Retinal pigment epithelial cell (primary cell): ENCODE results near the gene TTC23L.

Experiments used
- DNase-seq: peaks from one replicate; pipeline ENCODE4 v3.0.0-alpha.2; 2010; ENCODE audit warnings: low read depth
- H3K4me3 ChIP-seq: 2 replicates; pipeline ENCODE4 v1.5.1; 2011; ENCODE audit warnings: mild to moderate bottlenecking, low read length, control low read depth, moderate library complexity
- TF ChIP-seq, protein P1 (sequence below): conservative IDR thresholded peaks from 2 replicates; pipeline ENCODE4 v1.5.1; 2011; ENCODE audit warnings: low read depth, low read length, control low read depth, inconsistent platforms

The TTC23L gene

DNA sequence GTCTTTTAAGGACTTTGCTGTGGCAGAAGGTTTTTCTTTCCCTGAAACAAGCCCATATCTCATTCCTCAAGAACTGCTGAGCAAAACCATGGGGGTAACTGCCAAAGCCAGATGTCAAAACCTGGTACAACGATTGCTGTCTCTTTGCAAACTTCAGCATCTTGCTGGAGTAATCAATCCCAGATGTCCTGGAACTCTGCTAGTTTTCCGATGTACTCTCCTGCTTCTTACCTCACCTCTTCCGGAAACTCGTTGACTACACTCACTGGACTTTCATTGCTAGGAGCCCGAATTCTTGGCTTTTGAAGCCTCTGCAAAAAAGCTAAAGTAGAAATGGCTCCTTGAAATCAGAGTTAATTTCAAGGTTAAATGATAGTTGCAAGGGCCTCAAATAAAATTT lies 53.0 kb downstream of the TTC23L start:
- DNase-seq, result no peak
- TF ChIP-seq, protein P1, sequence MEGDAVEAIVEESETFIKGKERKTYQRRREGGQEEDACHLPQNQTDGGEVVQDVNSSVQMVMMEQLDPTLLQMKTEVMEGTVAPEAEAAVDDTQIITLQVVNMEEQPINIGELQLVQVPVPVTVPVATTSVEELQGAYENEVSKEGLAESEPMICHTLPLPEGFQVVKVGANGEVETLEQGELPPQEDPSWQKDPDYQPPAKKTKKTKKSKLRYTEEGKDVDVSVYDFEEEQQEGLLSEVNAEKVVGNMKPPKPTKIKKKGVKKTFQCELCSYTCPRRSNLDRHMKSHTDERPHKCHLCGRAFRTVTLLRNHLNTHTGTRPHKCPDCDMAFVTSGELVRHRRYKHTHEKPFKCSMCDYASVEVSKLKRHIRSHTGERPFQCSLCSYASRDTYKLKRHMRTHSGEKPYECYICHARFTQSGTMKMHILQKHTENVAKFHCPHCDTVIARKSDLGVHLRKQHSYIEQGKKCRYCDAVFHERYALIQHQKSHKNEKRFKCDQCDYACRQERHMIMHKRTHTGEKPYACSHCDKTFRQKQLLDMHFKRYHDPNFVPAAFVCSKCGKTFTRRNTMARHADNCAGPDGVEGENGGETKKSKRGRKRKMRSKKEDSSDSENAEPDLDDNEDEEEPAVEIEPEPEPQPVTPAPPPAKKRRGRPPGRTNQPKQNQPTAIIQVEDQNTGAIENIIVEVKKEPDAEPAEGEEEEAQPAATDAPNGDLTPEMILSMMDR, result no peak
- H3K4me3 ChIP-seq, result no peak overlapping the region

DNA sequence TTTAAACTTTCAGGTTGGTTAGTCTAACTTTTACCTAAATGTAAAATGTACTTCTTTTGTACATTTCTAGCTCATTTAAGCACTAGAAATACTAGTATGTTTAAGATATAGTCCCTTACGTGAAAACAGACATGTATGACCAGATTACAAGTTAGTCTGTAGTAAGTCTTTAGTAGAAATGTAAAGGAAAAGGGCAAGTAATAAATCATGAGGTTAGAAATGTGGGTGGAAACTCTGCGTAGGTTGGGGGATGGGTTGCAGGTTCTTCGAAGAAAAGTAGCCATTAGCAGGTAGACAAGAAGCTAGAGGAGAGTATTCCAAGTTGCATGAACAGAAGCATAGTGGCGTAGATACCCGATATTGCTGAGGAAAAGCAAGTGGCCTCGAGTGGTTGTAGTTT lies 53.5 kb downstream of the TTC23L start:
- TF ChIP-seq, protein P1, result no peak
- no peak overlapping the region for H3K4me3 ChIP-seq
- DNase-seq, result no peak

DNA sequence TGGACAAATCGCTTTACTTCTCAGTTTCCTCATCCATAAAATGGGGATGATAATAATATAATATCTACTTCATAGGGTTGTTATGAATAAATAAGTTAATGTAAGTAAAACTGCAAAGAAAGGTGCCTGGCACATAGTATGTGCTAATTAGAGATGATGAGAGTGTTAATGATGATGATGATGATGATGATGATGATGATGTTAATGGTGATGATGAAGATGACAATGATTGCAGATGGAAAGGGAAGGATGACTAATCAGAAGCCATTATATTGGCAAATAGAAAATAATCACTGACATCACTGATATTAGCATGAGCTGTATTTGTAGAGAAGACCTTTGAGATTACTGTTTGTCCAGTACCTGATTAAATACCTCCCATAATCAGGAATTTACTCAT lies 55.8 kb downstream of the TTC23L start:
- no peak for DNase-seq
- TF ChIP-seq, protein P1, result no peak
- no peak overlapping the region for H3K4me3 ChIP-seq

DNA sequence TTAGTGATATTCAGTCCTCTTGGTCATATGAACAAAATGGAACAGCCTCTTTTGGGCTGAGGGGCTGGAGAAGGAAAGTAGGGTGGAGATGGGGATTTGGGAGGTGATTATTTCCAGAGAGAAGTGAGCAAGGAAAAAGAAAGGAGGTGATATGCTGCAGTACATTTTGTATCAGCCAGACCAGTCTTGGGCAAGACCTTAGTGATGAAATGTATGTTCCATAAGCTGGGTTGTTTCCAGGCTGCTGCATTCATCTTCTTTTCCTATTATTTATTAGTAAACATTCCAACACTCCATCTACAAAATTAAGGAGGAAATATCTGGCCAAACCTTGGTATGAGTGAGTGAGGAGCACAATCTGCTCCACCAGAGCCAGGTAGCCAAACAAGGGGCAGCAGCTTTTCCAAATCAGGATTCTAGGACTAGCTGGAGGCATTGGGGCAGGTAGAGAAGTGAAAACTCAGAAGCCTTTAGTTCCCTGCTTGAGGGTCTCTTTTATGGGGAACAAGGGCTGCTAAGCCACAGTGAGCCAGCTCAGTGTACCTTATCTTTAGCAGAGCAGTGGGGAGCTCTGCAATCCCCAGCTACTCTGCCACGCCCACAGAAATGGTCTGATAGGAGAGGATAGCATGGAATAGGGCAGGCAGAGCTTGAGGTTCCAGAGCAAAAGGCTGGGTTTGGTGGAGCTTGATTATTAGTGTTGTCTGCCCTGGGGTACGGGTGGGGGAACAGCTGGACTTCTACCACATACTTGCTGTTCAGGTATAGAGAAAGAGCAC lies 56.9 kb downstream of the TTC23L start:
- TF ChIP-seq, protein P1, result no peak
- no peak overlapping the region for H3K4me3 ChIP-seq
- DNase-seq, result no peak

DNA sequence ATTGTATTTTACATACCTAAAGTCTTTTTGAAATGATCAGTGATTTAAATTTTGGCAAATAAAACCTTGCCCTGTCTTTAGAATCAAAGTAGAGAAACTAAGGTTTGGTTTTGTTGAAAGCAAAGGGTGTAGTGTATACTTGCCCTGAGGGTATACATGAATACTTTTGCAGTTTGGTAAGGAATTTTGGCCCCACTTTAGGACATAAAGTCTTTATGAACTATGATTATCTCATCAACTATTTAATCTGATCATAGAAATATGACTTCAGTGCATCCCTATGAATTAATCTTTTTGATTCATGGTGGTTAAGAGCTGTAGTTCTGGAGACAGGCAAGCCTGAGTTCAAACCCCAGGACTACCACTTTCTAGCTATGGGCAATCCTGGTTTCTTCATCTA lies 58.7 kb downstream of the TTC23L start:
- no peak for DNase-seq
- no peak overlapping the region for H3K4me3 ChIP-seq
- TF ChIP-seq, protein P1, result no peak

DNA sequence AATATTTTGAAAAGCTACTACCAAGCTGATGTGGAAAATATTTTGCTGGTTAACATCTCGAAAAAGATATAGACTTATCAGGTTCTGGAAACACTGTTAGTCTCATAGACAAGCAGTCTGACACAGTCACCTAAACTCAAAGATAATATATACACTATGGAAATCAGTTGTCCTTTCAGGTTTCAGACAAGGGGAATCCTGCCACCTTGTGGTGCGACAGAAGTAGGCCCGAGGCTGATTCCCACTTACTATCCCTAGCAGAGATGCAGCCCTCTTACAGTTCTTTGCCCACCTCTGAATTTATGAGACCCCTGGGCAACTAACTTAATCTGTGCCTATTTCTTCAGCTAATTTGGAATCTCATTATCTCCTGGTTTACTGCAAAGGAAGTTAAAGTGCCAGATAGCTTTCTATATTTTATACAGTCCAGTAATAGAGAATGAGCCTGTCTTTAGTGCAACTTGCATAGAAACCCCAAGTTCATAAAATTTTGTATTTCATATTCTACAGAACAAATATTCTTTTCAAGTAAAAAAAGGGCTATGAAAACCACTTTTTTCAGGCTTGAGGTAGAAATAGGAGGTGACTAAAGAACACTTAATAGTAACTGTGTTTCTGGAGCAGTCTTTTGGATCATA lies 59.4 kb downstream of the TTC23L start:
- H3K4me3 ChIP-seq, result no peak overlapping the region
- TF ChIP-seq, protein P1, result peak; percentile 91
- peak; percentile 30 for DNase-seq

DNA sequence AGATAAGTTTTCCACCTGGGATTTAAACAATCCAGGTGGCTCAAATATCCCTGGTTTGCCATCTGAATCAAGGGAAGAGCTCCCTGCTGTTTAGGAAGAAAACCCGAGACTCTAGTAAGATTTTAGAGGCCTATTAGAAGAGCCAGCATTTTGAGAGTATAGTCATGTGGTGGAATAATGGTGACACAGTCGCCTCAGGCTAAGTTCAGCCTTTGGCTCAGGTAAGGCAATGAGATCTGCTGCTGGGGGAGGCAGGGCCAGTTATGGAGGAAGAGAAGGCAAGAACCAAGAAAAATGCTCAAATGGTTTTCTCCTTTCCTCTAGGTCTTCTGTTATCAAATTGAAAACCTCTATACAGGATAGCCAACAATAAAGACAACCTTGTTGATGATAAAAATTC lies 60.1 kb downstream of the TTC23L start:
- TF ChIP-seq, protein P1, result no peak
- no peak for DNase-seq
- H3K4me3 ChIP-seq, result no peak overlapping the region
